ENCODE results near the gene CANT1.
"Not testable (repeated sequence)": the region's sequence is repeated elsewhere in the genome, so short reads cannot be mapped to it uniquely, and the experiment has no call there.

The CANT1 gene

GRCh38 chr17:78977681-78977943 lies 32.0 kb downstream of the CANT1 start:
- no peak for DNase-seq (ENCODE audit: low read depth in 2 of 2)

DNA sequence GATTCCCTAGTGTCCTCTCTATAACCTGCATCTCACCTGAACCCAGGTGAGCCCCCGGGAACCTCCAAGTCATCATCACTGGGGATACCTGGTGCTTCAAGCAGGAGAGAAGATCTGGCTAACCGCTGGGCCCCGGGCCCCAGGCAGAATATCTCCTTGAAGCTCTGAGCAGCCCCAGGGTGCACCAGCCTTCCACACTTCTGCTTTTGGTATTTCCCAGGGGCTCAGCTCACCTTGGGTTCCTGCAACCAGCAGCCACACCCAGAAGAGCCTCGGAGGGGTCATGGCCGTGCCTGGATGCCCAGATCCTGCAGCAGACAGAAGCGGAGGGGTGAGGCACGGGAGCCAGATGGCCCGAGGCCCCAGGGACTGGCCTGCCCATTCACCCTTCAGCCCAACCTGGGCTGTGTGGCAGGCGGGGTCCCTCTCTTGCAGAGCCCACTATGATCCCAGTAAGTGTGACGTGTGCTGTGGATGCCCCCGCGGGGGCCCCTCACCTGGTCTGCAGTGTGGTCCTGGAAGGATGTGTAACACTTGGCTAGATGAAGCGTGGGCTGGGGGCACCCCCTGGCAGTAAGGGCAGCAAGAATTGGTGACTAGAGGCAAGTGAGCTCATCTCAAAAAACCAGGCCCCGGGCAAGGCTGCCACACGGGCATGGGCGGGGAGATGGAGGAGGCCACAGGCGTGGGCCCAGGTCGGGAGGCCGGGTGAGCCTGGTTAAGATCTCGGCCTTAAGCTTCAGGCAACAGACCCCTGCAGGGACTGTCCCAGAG lies 32.5 kb downstream of the CANT1 start:
- DNase-seq (ENCODE audit: low read depth in 2 of 2), result no peak

GRCh38 chr17:78974635-78975591 lies 34.7 kb downstream of the CANT1 start:
- peak; percentile 50 to 53 for DNase-seq (ENCODE audit: low read depth in 2 of 2)

DNA sequence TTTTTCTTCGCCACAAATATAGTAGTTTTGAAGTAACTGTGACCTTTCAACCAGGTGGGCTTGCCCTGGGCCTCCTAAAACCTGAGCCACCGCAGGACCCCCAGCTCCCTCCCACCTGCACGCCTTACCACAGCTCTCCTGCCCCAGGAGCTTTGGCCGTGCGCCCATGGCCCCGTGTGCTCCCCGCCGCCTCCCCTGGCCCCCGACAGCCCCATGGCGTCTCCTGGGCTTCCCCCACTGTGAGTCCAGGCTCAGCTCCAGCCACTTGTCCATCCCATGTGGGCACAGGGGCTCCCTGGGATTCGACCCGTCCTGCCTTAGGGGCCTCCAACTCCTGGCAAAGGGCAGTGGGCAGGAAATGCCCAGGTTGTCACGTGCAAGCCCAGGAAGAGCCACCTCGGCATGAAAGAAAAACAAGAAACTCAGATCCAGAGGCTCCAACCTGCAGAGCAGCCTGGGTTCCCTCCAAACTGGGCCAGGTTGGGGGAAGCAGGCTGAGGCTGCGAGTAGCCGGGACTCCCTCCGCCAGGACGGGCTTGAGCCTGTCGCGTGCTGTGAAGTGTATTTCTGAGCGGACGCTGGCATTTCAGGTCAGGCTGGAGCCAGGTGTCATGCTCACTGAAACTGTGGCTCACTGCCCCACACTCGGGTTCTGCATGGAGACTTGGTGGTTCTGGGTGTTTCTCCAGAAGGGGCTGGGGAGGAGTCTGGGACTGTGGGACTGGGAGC lies 35.6 kb downstream of the CANT1 start:
- DNase-seq (ENCODE audit: low read depth in 2 of 2), result no peak

GRCh38 chr17:78973196-78973595 lies 36.4 kb downstream of the CANT1 start:
- no peak for DNase-seq (ENCODE audit: low read depth in 2 of 2)

- no peak for DNase-seq (ENCODE audit: low read depth in 2 of 2)
These were observed 37.0 kb downstream of the CANT1 start for GRCh38 chr17:78972507-78973105.

DNA sequence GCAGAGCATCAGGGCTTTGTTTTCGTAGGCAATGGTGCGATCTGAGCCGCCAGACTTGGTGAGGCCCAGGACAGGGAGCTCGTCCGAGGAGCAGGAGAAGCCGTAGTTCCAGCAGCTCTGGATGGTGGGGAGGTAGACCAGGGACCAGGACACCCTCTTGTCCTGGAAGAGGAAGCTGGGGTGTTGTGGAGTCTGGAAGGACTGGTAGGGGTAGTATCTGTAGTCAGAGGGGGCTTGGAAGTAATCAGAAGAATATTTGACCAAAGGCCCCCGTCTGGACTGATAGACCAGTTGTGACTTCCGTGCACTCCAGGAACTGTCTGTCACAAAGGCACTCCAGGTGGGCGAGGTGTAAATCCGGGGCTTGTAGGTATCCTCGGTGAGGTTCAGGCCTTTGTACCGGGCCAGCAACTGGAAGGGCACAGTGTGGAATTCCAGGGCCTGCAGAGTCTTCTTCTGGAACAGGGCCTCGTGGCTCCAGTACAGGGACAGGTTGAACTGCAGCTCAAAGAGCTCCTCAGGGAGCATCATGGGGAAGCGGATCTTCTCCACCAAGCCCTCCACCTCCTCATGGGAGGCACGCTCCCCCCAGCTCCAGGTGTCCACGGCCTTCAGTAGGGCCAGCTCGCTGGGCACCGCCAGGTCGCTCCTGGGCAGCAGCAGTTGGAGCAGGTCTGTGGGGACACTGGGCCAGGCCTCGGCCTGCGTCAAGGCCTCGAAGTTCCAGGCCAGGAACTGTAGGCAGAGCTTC lies 37.6 kb downstream of the CANT1 start:
- no peak for DNase-seq (ENCODE audit: low read depth in 2 of 2)

GRCh38 chr17:78970834-78971755 lies 38.5 kb downstream of the CANT1 start:
- peak; percentile 34 to 36 for DNase-seq (ENCODE audit: low read depth in 2 of 2)

DNA sequence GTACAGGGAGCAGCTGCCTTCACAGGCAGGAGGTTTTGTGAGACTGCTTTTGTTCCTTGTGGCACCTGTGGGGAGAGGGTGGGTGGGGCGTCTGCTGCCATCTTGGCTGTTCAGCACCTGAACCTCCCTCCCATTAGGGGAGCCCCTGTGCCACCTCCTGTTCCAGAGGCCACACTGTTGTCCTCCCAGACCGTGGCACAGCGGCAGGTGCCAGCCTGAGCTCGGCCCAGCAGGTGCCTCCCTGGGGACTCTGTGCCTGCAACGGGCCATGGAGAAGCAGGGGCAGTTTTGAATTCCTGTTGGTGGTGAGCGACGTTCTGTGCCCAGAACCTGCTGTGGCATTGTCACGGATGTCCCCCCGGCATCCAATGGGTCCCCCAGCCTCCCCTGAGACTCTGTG lies 39.7 kb downstream of the CANT1 start:
- DNase-seq (ENCODE audit: low read depth in 2 of 2), result no peak

DNA sequence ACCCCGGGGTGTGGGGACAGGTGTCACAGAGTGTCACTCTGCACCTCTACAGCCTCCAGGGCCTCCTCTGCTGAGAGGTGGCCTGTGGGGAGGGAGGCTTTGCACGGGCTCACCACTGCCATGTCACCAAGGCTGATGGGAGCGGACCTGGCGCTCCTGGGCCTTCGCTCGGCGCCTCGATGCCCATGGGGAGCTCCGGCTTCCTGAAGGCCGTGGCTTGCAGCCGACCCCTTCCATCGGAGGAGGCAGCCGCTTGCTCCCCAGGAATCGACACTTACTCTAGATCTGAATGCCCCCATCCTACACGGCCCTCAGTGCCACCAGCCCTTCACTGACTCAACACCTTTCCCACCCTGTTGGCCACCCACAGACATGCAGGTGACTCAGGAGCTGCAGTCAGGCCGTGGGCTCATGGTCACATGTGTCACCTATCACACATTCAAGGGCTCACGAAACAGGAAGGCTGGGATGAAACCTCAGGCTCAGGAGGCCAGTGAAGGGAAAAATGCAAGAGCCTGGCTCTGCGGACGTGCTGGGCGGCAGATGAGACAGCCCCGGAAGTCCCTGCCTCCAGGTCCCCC lies 41.7 kb downstream of the CANT1 start:
- no peak for DNase-seq (ENCODE audit: low read depth in 2 of 2)

GRCh38 chr17:78966910-78967600 lies 42.5 kb downstream of the CANT1 start:
- DNase-seq (ENCODE audit: low read depth in 2 of 2), result no peak

GRCh38 chr17:78966123-78966813 lies 43.3 kb downstream of the CANT1 start:
- DNase-seq (ENCODE audit: low read depth in 2 of 2), result no peak

DNA sequence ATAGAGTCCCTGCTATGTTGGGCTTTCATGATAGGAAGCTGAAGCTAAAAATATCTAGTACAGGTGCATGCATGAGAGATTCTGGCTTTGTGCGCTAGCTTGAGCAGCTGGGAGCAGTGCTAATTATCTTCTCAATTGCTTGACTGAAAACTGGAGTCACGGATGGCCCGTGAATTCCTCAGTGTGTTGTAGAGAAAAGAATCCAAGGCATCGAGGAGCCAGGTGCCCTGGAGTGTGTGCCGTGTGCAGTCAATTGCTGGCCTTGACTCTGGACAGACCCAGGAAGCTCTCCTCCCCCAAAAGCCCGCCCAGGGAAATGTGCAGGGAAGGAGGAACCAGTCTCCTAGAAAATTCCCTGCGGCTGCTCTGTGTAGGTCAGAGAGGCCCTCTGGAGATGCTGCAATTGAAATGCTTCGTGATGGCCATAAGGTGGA lies 44.1 kb downstream of the CANT1 start:
- no peak for DNase-seq (ENCODE audit: low read depth in 2 of 2)

DNA sequence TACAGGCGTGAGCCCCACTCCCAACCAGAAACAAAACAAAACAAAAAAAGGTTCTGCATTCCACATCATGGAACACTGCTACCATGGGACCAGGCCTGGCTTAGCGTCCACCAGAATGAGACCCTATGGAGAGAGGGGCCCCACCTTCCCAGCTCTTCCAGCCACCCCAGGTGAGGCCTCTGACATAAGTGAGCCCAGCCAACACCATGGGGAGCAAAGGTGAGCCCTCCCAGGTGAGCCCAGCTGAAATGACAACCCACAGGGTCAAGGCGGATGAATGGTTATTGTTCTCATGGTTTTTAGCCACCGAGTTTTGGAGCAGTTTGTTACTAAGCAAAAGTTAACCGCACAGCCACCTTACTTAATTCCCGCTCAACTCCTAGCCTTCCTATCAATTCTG lies 46.2 kb downstream of the CANT1 start:
- no peak for DNase-seq (ENCODE audit: low read depth in 2 of 2)

DNA sequence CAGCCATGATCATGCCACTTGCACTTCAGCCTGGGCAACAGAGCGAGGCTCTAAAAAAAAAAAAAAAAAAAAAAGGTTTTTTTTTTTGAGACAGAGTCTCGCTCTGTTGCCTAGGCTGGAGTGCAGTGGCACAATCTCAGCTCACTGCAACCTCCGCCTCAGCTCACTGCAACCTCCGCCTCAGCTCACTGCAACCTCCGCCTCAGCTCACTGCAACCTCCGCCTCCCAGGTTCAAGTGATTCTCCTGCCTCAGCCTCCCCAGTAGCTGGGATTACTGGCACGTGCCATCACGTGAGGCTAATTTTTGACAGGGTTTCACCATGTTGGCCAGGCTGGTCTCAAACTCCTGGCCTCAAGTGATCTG lies 46.6 kb downstream of the CANT1 start:
- not testable (repeated sequence) for DNase-seq (ENCODE audit: low read depth in 2 of 2)

- no peak for DNase-seq (ENCODE audit: low read depth in 2 of 2)
These were observed 47.1 kb downstream of the CANT1 start for GRCh38 chr17:78962345-78962983.

GRCh38 chr17:78961571-78961970 lies 48.0 kb downstream of the CANT1 start:
- DNase-seq (ENCODE audit: low read depth in 2 of 2), result no peak

- DNase-seq (ENCODE audit: low read depth in 2 of 2), result no peak
These were observed 48.6 kb downstream of the CANT1 start for GRCh38 chr17:78960928-78961327.
